HEK293 (cell line): ENCODE data around the gene PLCB3.

Experiments used
- ZBTB20 ChIP-seq: fragments of 450-650 bp; formaldehyde crosslinking; IDR thresholded peaks from 2 replicates; pipeline ENCODE4 v1.5.1; 2016; ENCODE audit warnings: missing biosample characterization, missing genetic modification characterization
- ZNF558 ChIP-seq: fragments of 450-650 bp; formaldehyde crosslinking; IDR thresholded peaks from 2 replicates; pipeline ENCODE4 v1.5.1; 2016; ENCODE audit warnings: missing biosample characterization, missing genetic modification characterization
- ZNF670 ChIP-seq: fragments of 450-650 bp; formaldehyde crosslinking; IDR thresholded peaks from 2 replicates; pipeline ENCODE4 v1.5.1; 2016; ENCODE audit warnings: missing biosample characterization, missing genetic modification characterization, low read depth
- TF ChIP-seq, protein P1 (sequence below): fragments of 450-650 bp; formaldehyde crosslinking; IDR thresholded peaks from 2 replicates; pipeline ENCODE4 v1.5.1; 2016; ENCODE audit warnings: missing biosample characterization, missing genetic modification characterization
- TF ChIP-seq, protein P2 (sequence below): fragments of 450-650 bp; formaldehyde crosslinking; IDR thresholded peaks from 2 replicates; pipeline ENCODE4 v1.5.1; 2017; ENCODE audit warnings: missing biosample characterization, missing genetic modification characterization

DNA sequence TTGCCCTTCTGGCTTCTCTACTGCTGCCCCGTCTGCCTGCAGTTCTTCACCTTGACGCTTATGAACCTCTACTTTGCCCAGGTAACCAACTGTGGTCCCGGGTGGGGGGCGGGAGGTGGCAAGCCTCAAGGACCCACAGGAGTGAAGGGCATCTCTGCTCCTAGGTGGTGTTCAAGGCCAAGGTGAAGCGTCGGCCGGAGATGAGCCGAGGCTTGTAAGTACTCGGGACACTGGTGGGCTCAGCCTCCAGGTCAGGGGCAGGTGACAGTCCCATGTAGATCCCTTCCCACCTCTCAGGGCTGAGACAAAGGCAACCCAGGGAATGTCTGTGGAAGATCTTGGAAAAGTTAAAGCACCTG lies 35.5 kb downstream of the PLCB3 start:
- TF ChIP-seq ZBTB20 (tag by site-specific recombination) (no peak), ZNF670 (tag by site-specific recombination) (no peak), ZNF558 (tag by site-specific recombination) (no peak)
- TF ChIP-seq, protein P1, sequence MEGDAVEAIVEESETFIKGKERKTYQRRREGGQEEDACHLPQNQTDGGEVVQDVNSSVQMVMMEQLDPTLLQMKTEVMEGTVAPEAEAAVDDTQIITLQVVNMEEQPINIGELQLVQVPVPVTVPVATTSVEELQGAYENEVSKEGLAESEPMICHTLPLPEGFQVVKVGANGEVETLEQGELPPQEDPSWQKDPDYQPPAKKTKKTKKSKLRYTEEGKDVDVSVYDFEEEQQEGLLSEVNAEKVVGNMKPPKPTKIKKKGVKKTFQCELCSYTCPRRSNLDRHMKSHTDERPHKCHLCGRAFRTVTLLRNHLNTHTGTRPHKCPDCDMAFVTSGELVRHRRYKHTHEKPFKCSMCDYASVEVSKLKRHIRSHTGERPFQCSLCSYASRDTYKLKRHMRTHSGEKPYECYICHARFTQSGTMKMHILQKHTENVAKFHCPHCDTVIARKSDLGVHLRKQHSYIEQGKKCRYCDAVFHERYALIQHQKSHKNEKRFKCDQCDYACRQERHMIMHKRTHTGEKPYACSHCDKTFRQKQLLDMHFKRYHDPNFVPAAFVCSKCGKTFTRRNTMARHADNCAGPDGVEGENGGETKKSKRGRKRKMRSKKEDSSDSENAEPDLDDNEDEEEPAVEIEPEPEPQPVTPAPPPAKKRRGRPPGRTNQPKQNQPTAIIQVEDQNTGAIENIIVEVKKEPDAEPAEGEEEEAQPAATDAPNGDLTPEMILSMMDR (tag by site-specific recombination) = no peak
- TF ChIP-seq, protein P2, sequence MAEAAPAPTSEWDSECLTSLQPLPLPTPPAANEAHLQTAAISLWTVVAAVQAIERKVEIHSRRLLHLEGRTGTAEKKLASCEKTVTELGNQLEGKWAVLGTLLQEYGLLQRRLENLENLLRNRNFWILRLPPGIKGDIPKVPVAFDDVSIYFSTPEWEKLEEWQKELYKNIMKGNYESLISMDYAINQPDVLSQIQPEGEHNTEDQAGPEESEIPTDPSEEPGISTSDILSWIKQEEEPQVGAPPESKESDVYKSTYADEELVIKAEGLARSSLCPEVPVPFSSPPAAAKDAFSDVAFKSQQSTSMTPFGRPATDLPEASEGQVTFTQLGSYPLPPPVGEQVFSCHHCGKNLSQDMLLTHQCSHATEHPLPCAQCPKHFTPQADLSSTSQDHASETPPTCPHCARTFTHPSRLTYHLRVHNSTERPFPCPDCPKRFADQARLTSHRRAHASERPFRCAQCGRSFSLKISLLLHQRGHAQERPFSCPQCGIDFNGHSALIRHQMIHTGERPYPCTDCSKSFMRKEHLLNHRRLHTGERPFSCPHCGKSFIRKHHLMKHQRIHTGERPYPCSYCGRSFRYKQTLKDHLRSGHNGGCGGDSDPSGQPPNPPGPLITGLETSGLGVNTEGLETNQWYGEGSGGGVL (tag by site-specific recombination) = no peak
